Neural cell (in vitro differentiated cells): ENCODE data around the gene ZBTB7A. TPM values are rescaled to one million over a fixed set of nuclear protein-coding genes. Genes with fewer than 3 reads are reported as not detected.
"Not testable (repeated sequence)": the region's sequence is repeated elsewhere in the genome, so short reads cannot be mapped to it uniquely, and the experiment has no call there.

Experiments
- H2AFZ ChIP-seq: fragments of 200-600, 300-800 bp; sonication (generic), shearing (Covaris generic); 2 replicates; pipeline ENCODE4 v1.6.0; 2014; ENCODE audit warnings: low read depth, mild to moderate bottlenecking, antibody characterized with exemption, low read length, moderate library complexity
- H3F3A ChIP-seq: fragments of 200-600 bp; shearing (Covaris generic); 2 replicates; pipeline ENCODE4 v1.6.1; 2016; ENCODE audit warnings: mild to moderate bottlenecking, moderate library complexity, mixed read lengths, antibody characterized with exemption, low read length; ENCODE audit not compliant: insufficient read depth, poor library complexity, severe bottlenecking
- H3K27ac ChIP-seq: fragments of 200-600, 300-800 bp; sonication (generic), shearing (Covaris generic); 2 replicates; pipeline ENCODE4 v1.5.1; 2014; ENCODE audit warnings: mild to moderate bottlenecking, low read length, moderate library complexity
- H3K27me3 ChIP-seq: fragments of 300-800, 200-600 bp; sonication (generic), shearing (Covaris generic); 2 replicates; pipeline ENCODE4 v1.6.0; 2014; ENCODE audit warnings: mild to moderate bottlenecking, low read depth, low read length, moderate library complexity; ENCODE audit not compliant: insufficient read depth
- H3K36me3 ChIP-seq: fragments of 300-800, 200-600 bp; sonication (generic), shearing (Covaris generic); 2 replicates; pipeline ENCODE4 v1.5.1; 2014; ENCODE audit warnings: mild to moderate bottlenecking, antibody characterized with exemption, low read length, moderate library complexity; ENCODE audit not compliant: insufficient read depth
- H3K4me2 ChIP-seq: fragments of 300-800, 200-600 bp; sonication (generic), shearing (Covaris generic); 2 replicates; pipeline ENCODE4 v1.6.0; 2014; ENCODE audit warnings: mild to moderate bottlenecking, low read length
- H3K4me3 ChIP-seq: fragments of 300-800, 200-600 bp; sonication (generic), shearing (Covaris generic); 2 replicates; pipeline ENCODE4 v1.5.1; 2014; ENCODE audit warnings: mild to moderate bottlenecking, low read length, moderate library complexity
- H3K79me2 ChIP-seq: fragments of 200-600 bp; shearing (Covaris generic); replicated peaks from 2 replicates; pipeline ENCODE4 v1.6.0; 2014; ENCODE audit warnings: mild to moderate bottlenecking, low read length, moderate library complexity; ENCODE audit not compliant: insufficient read depth
- H3K9ac ChIP-seq: fragments of 300-800, 200-600 bp; sonication (generic), shearing (Covaris generic); 2 replicates; pipeline ENCODE4 v1.6.1; 2016; ENCODE audit warnings: mild to moderate bottlenecking, low read length, mixed read lengths
- H3K9me2 ChIP-seq: fragments of 200-600 bp; shearing (Covaris generic); 2 replicates; pipeline ENCODE4 v1.6.1; 2016; ENCODE audit warnings: mild to moderate bottlenecking, low read length, mixed read lengths; ENCODE audit not compliant: insufficient read depth
- H3K9me3 ChIP-seq: fragments of 200-600, 300-800 bp; sonication (generic), shearing (Covaris generic); 2 replicates; pipeline ENCODE4 v1.6.1; 2016; ENCODE audit warnings: mild to moderate bottlenecking, mixed run types, low read length, moderate library complexity, mixed read lengths
- H4K20me1 ChIP-seq: fragments of 200-600 bp; shearing (Covaris generic); 2 replicates; pipeline ENCODE4 v1.6.1; 2016; ENCODE audit warnings: mild to moderate bottlenecking, mixed run types; ENCODE audit not compliant: insufficient read depth
- CTCF ChIP-seq: fragments of 450-650 bp; IDR thresholded peaks from 2 replicates; pipeline ENCODE4 v1.5.1; 2014; ENCODE audit warnings: antibody characterized with exemption, mild to moderate bottlenecking, moderate library complexity; ENCODE audit not compliant: poor library complexity, severe bottlenecking
- EP300 ChIP-seq: fragments of 450-650 bp; conservative IDR thresholded peaks from 2 replicates; pipeline ENCODE4 v1.6.1; 2014; ENCODE audit warnings: antibody characterized with exemption, mild to moderate bottlenecking, moderate library complexity; ENCODE audit not compliant: poor library complexity, severe bottlenecking
- EZH2 ChIP-seq: fragments of 200-600, 300-800 bp; shearing (Covaris generic), sonication (generic); IDR thresholded peaks from 2 replicates; pipeline ENCODE4 v1.6.1; 2014; ENCODE audit warnings: antibody characterized with exemption, low read length, borderline replicate concordance, mild to moderate bottlenecking; ENCODE audit not compliant: insufficient read depth, poor library complexity, severe bottlenecking
- MXI1 ChIP-seq: fragments of 450-650 bp; conservative IDR thresholded peaks from 2 replicates; pipeline ENCODE4 v1.6.1; 2014; ENCODE audit warnings: antibody characterized with exemption, mild to moderate bottlenecking; ENCODE audit not compliant: poor library complexity, severe bottlenecking
- POLR2AphosphoS5 ChIP-seq: IDR thresholded peaks from 2 replicates; pipeline ENCODE4 v1.6.1; 2012
- RAD21 ChIP-seq: fragments of 450-650 bp; conservative IDR thresholded peaks from 2 replicates; pipeline ENCODE4 v1.6.1; 2014; ENCODE audit warnings: antibody characterized with exemption, mild to moderate bottlenecking, moderate library complexity
- REST ChIP-seq: IDR thresholded peaks from 2 replicates; pipeline ENCODE4 v1.6.1; 2012; ENCODE audit warnings: borderline replicate concordance
- SMC3 ChIP-seq: fragments of 450-650 bp; conservative IDR thresholded peaks from 2 replicates; pipeline ENCODE4 v1.6.1; 2014; ENCODE audit warnings: antibody characterized with exemption, mild to moderate bottlenecking, moderate library complexity; ENCODE audit not compliant: poor library complexity
- TAF1 ChIP-seq: IDR thresholded peaks from 2 replicates; pipeline ENCODE4 v1.6.1; 2012; ENCODE audit warnings: low read depth
- polyA plus RNA-seq: library from polyadenylated mRNA; depleted of rRNA; stranded (reverse); fragments of >200 nt; gene quantifications from 2 replicates; pipeline ENCODE4 v1.2.3, GENCODE V29; 2014

ZBTB7A gene
- polyA plus RNA-seq, 1 donor from 2014 or later: 1.7 TPM

DNA sequence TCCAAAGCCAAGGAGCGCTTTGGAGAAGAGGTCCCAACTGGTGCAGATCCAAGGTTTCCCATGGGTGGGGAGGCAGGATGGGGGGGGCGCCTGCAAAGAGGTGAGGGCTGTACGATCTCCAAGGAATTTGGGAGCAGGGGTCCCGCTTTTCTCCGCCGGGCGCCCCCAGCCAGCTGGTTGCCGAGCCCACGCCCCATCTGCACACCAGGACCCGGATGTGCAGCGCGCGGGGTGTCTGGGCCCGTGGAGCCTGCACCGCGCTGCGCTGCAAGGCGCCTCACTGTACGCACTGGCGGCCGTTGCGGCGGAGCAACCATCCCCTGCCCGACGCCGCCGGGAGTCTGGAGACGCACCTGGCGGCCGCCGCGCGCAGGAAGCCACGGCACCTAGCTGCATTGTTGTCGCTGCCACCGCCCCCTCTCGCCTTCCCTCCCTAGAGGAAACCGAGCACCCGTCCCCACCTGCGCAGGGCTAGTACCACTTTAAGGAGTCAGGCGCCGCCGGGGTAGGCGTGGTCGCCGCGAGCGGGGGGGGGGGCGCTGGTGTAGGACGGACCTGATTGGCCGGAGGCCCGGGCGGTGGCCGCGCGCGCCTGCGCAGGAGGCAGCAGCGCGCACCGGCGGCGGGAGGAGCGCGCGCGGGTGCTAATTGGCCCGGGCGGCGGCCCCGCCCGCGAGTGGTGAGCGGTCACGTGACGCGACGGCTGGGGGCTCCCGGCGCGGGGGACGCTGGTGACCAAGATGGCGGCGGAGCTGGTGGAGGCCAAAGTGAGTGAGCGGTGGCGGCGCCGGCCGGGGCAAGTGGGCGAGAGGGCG is 59.5 kb downstream of the ZBTB7A start, which contains the start of gene PIAS4:
Gene PIAS4 (plus strand): TSS at position 716 of the 815 bp plus-strand sequence. CDS start 25 bp downstream, at position 741.
- no peaks in the 10 kb centered on the region for H3F3A ChIP-seq
- H2AFZ ChIP-seq: peak within 1 kb of the TSS; percentile 94
- H3K9me3 ChIP-seq: no peaks in the 10 kb centered on the region
- TF ChIP-seq CTCF (peak; percentile 48), EZH2 (no peak), MXI1 (peak; percentile 92), REST (peak; percentile 86), SMC3 (peak; percentile 63), RAD21 (peak; percentile 45), EP300 (peak; percentile 74), POLR2AphosphoS5 (peak; percentile 87), TAF1 (peak; percentile 84)
- H3K27ac ChIP-seq: peak within 1 kb of the TSS; percentile 94
- no peaks in the 10 kb centered on the region for H3K36me3 ChIP-seq
- peaks cover 14% of the 10 kb centered on the region for H4K20me1 ChIP-seq
- H3K27me3 ChIP-seq: no peaks in the 10 kb centered on the region
- H3K4me3 ChIP-seq: peak within 1 kb of the TSS; percentile 96
- H3K9ac ChIP-seq: peak within 1 kb of the TSS; percentile 93
- peak within 1 kb of the TSS; percentile 68 for H3K4me2 ChIP-seq
- no peaks in the 10 kb centered on the region for H3K9me2 ChIP-seq
- peaks cover 35% of the 10 kb centered on the region for H3K79me2 ChIP-seq

DNA sequence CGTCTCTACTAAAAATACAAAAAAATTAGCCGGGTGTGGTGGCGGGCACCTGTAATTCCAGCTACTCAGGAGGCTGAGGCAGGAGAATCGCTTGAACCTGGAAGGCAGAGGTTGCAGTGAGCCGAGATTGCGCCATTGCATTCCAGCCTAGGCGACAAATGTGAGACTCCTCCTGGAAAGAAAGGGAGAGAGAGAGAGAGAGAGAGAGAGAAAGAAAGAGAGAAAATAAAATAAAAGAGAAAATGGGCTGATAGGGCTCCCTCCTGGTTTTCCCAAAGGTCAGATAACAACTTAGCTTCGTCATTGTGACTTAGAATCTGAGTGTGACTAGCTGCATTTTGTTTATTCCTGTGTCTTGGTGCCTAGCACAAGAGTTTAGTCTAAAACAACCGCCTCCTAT is 61.3 kb downstream of the ZBTB7A start:
- not testable (repeated sequence) for H3K4me2 ChIP-seq, H4K20me1 ChIP-seq, H3K4me3 ChIP-seq, H3K27ac ChIP-seq, H3K9ac ChIP-seq, H2AFZ ChIP-seq, H3K9me3 ChIP-seq, H3F3A ChIP-seq, H3K27me3 ChIP-seq, H3K9me2 ChIP-seq, H3K36me3 ChIP-seq
- H3K79me2 ChIP-seq: peaks cover 26% of the 10 kb centered on the region

DNA sequence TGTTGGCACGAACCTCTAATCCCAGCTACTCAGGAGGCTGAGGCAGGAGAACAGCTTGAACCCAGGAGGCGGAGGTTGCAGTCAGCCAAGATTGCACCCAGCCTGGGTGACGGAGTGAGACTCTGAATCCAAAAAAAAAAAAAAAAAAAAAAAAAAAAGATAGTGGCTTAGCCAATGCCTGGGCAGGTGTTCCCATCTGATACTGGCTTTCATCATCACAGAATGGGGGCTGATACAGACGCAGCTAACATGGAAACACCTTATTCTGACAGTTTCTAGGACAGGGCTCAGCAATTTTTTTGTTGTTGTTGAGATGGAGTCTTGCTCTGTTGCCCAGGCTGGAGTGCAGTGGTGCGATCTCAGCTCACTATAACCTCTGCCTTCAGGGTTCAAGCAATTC is 65.9 kb downstream of the ZBTB7A start:
- not testable (repeated sequence) for H3K9ac ChIP-seq, H3K4me2 ChIP-seq, H4K20me1 ChIP-seq, H2AFZ ChIP-seq, H3K9me3 ChIP-seq, H3K79me2 ChIP-seq, H3K36me3 ChIP-seq, H3F3A ChIP-seq, H3K4me3 ChIP-seq, H3K27me3 ChIP-seq, H3K9me2 ChIP-seq, H3K27ac ChIP-seq

- not testable (repeated sequence) for H3K4me3 ChIP-seq, H3K9me3 ChIP-seq, H3K9me2 ChIP-seq, H4K20me1 ChIP-seq, H3K36me3 ChIP-seq, H2AFZ ChIP-seq, H3K27ac ChIP-seq, H3K9ac ChIP-seq, H3K4me2 ChIP-seq, H3K27me3 ChIP-seq, H3F3A ChIP-seq, H3K79me2 ChIP-seq
These were observed 67.9 kb downstream of the ZBTB7A start for GRCh38 chr19:3998667-3999412.
